Mucosa of descending colon (tissue), 3 donors: ENCODE measurements around the gene DYNC1H1. TPM values are rescaled to one million over a fixed set of nuclear protein-coding genes. Genes with fewer than 3 reads are reported as not detected.

Experiments
- ATAC-seq: fragments of 200-7000 bp; cut with Tn5 transposase; one replicate; pipeline ENCODE4 v1.9.1; 2020; ENCODE audit warnings: mild to moderate bottlenecking, moderate library complexity
- DNase-seq, 3 donors: peaks; one replicate each; pipeline ENCODE4 v3.0.0-alpha.2; 2020
- H3K36me3 ChIP-seq: fragments of 200-600 bp; one replicate; pipeline ENCODE4 v1.8.0; 2021; ENCODE audit warnings: low read depth, mild to moderate bottlenecking
- H3K4me1 ChIP-seq: fragments of 200-600 bp; one replicate; pipeline ENCODE4 v1.8.0; 2021; ENCODE audit warnings: low read depth, mild to moderate bottlenecking
- H3K4me3 ChIP-seq: fragments of 200-600 bp; one replicate; pipeline ENCODE4 v1.8.0; 2021; ENCODE audit warnings: mild to moderate bottlenecking
- H3K9me3 ChIP-seq: fragments of 200-600 bp; one replicate; pipeline ENCODE4 v1.8.0; 2021; ENCODE audit warnings: mild to moderate bottlenecking
- intact Hi-C, 2 donors: fragments of 100-400 bp; cut with DNase I in 1 of 2; cut with micrococcal nuclease in 1 of 2; formaldehyde crosslinking; loops; one replicate each; pipeline versions ENCODE4 v1.11.0 to v1.11.1; 2022; cut with DNase I, micrococcal nuclease
- total RNA-seq, 3 donors: library from RNA; stranded (reverse); fragmentation: NEBNext Ultra II Directional in 2 of 3; extraction: Animal tissue kit (Norgen Biotek cat#: 25700) in 2 of 3; gene quantifications; one replicate each; pipeline versions ENCODE4 v1.2.1 to v1.2.4, GENCODE V29; 2021 to 2023
- TF ChIP-seq, protein P1 (sequence below): fragments of 200-600 bp; IDR thresholded peaks from one replicate; pipeline ENCODE4 v1.8.0; 2022; ENCODE audit warnings: antibody characterized with exemption, mild to moderate bottlenecking
- donor health status: DM: no; HTN: no; CAD: no; lungs with moderate emphysema.
- donor health status: DM: no; HTN: no; CAD: no.
- donor health status: DM: no; HTN: yes; CAD: no.

DYNC1H1 gene
- total RNA-seq, 3 donors from 2014 or later, result 403 to 547 (median 409) TPM

DNA sequence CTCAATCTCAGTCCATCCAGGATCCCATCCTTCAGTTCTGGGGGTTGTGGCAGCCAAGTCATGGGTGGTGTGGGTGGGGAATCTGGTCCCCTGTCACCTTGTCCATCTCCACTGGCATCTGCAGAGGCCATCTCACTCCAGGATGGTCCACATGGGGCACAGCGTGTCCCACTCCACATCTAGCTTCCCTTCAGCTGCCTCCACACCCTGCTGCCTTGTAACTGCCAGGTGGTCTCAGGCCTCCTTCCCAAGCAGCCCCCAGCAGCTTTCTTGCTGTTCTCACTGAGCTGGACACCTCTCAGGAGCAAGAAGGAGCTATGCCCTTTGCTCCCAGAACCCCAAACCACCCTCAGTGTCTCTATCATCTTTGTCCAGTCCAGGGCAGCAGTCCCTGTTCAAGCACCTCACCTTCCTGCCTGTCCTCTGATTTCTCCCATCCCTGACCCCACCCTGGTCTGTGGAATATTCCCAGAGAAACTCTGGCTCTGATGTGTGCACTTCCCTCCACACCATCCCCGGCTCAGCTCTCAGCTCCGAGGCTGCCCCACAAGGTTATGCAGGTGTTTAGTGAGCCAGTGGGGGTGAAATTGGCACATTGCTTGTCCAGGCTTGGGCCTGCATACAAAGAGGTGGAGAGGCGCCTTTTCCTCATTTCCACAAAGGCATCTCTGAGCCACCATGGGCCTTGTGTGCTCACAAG, 13.7 kb upstream of the DYNC1H1 start:
- intact Hi-C loops, result no loop called here
- no peak overlapping the region for H3K4me3 ChIP-seq
- peaks cover 8% of the 10 kb centered on the region for H3K4me1 ChIP-seq
- no peaks in the 10 kb centered on the region for H3K36me3 ChIP-seq
- TF ChIP-seq, protein P1, sequence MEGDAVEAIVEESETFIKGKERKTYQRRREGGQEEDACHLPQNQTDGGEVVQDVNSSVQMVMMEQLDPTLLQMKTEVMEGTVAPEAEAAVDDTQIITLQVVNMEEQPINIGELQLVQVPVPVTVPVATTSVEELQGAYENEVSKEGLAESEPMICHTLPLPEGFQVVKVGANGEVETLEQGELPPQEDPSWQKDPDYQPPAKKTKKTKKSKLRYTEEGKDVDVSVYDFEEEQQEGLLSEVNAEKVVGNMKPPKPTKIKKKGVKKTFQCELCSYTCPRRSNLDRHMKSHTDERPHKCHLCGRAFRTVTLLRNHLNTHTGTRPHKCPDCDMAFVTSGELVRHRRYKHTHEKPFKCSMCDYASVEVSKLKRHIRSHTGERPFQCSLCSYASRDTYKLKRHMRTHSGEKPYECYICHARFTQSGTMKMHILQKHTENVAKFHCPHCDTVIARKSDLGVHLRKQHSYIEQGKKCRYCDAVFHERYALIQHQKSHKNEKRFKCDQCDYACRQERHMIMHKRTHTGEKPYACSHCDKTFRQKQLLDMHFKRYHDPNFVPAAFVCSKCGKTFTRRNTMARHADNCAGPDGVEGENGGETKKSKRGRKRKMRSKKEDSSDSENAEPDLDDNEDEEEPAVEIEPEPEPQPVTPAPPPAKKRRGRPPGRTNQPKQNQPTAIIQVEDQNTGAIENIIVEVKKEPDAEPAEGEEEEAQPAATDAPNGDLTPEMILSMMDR, result no peak
- no peak for DNase-seq
- ATAC-seq, result no peak
- no peaks in the 10 kb centered on the region for H3K9me3 ChIP-seq

DNA sequence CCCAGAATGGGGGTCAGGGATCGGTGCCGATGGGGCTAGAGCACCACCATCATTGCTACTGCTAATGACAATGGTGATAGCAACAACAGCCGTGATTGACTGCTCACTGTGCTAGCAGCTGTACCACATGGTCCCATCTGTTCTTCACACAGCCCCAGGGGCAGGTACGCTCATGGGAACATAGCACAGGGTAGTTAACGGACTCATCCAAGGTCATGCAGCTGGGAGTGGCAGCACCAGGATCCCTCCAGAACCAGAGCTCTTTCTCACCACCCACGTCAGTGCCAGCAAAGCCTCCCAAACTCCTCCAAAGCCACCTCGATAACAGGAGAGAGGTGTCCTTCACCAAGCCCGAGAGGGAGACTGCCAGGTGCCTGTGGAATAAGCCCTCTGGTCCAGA, 11.2 kb upstream of the DYNC1H1 start:
- DNase-seq (no peak), ATAC-seq (no peak)
- H3K4me1 ChIP-seq, result peaks cover 8% of the 10 kb centered on the region
- no peaks in the 10 kb centered on the region for H3K9me3 ChIP-seq
- no peaks in the 10 kb centered on the region for H3K36me3 ChIP-seq
- intact Hi-C loops, result no loop called here
- no peak overlapping the region for H3K4me3 ChIP-seq
- TF ChIP-seq, protein P1, result no peak

GRCh38 chr14:101954501-101954900, 9.9 kb upstream of the DYNC1H1 start:
- ATAC-seq (no peak), DNase-seq (no peak)
- H3K4me1 ChIP-seq, result no peaks in the 10 kb centered on the region
- intact Hi-C loops, result no loop called here
- H3K36me3 ChIP-seq, result no peaks in the 10 kb centered on the region
- TF ChIP-seq, protein P1, result no peak
- H3K4me3 ChIP-seq, result no peak overlapping the region
- H3K9me3 ChIP-seq, result no peaks in the 10 kb centered on the region

DNA sequence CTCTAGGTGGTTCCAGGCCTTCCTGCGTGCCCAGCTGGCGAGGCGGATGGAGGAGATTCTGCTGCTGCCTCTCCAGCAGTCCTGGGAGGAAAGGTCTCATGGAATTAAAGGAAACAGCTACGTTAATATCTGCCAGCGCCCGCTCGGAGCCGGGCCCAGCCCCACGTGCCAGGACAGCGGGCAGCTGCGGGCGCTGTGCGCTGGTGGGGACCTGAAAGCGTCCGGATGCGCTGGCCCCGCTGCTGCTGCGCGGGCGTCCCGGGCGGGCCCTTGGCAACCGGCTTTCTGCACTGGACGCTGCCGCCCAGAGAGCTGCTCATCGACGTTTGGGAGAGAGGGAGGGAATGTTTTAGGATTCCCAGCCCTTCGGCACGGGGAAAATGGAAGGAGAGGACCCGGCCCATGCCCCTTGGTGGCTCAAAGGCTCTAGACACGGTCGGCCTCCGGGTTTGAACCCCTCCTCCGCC, 8.6 kb upstream of the DYNC1H1 start:
- H3K4me1 ChIP-seq, result no peaks in the 10 kb centered on the region
- H3K36me3 ChIP-seq, result no peaks in the 10 kb centered on the region
- H3K9me3 ChIP-seq, result no peaks in the 10 kb centered on the region
- no peak for ATAC-seq
- DNase-seq, result no peak
- intact Hi-C loops, result no loop called here
- TF ChIP-seq, protein P1, result no peak
- H3K4me3 ChIP-seq, result no peak overlapping the region

DNA sequence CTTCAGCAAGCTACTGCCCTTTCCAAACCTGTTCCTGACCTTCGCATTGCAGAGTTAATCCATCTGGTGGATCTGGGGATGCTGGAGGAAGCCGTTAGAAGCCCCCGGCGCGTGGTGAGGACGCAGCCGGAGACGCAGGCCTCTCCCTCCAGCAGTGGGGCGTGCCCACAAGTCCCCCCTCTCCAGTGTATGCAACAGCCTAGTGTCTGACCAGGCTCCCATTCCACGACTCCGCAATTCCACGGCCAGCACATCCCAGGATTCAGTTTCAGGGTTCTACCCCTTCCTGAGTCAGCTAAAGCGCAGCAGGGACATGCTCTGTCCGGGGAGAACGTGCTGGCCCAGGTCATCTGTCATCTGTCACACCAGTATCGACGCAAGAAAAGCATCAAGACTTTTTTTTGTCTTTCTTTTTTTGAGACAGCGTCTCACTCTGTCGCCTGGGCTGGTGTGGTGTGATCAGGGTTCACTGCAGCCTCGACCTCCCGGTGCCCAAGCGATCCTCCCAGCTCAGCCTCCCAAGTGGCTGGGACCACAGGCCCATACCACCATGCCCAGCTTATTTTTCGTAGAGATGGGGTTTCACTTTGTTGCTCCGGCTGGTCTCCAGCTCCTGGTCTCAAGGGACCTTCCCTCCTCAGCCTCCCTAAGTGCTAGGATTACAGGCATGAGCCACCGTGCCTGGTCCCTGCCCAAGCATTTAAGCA, 8.0 kb upstream of the DYNC1H1 start:
- Histone ChIP-seq H3K9me3 (no peaks in the 10 kb centered on the region), H3K4me1 (peaks cover 3% of the 10 kb centered on the region), H3K36me3 (no peaks in the 10 kb centered on the region), H3K4me3 (no peak overlapping the region)
- DNase-seq (no peak), ATAC-seq (no peak)
- TF ChIP-seq, protein P1, result no peak
- intact Hi-C loops, result no loop called here
